ENCODE data around the gene NEK10. TPM values are rescaled to one million over a fixed set of nuclear protein-coding genes. Genes with fewer than 3 reads are reported as not detected.
"Not testable (repeated sequence)": the region's sequence is repeated elsewhere in the genome, so short reads cannot be mapped to it uniquely, and the experiment has no call there.

NEK10 gene
- total RNA-seq, 1 experiment from 2014 or later = 1.7 TPM

GRCh38 chr3:27392950-27393679 is 23.9 kb upstream of the NEK10 start:
- BruUV-seq (replicated peaks) = no TSS peak
- H3K4me2 ChIP-seq (ENCODE audit: low read length) = no peak overlapping the region
- peaks cover 43% of the 10 kb centered on the region for H3K36me3 ChIP-seq (ENCODE audit: low read depth, low read length)
- no peaks in the 10 kb centered on the region for H3F3A ChIP-seq (ENCODE audit: low read length, unreplicated experiment)
- H2AFZ ChIP-seq (ENCODE audit: low read length) = no peak overlapping the region
- no peaks in the 10 kb centered on the region; the same call in 1 of the 2 replicates for H3K4me1 ChIP-seq (ENCODE audit: insufficient read depth, low read length)
- no peak overlapping the region for H3K27ac ChIP-seq (ENCODE audit: low read length)
- H4K20me1 ChIP-seq (ENCODE audit: low read length) = no peaks in the 10 kb centered on the region
- intact Hi-C loops (cut with micrococcal nuclease) = no loop called here
- no peaks in the 10 kb centered on the region for H3K27me3 ChIP-seq (ENCODE audit: low read length)
- H3K9ac ChIP-seq (ENCODE audit: low read length) = no peak overlapping the region
- DNase-seq = no peak
- TF ChIP-seq EZH2phosphoT487 (IDR thresholded peaks at IDR 0.05; ENCODE audit: borderline replicate concordance, low read length) (no peak), EZH2 (IDR thresholded peaks at IDR 0.05; ENCODE audit: low read length, unreplicated experiment) (no peak), CTCF (conservative IDR thresholded peaks at IDR 0.05; ENCODE audit: low read depth, low read length) (no peak)
- no peak for ATAC-seq
- POLR2A ChIA-PET (ENCODE audit: unreplicated experiment) = interaction anchor here (0.6 kb wide), 1 partner anchor 74 kb away, joined by 5 read pairs; no protein-coding TSS in a partner anchor
- no peaks in the 10 kb centered on the region for H3K79me2 ChIP-seq (ENCODE audit: low read length)
- no peaks in the 10 kb centered on the region for H3K9me2 ChIP-seq (replicated peaks; ENCODE audit: low read length)
- CTCF ChIA-PET = no interaction called here
- H3K4me3 ChIP-seq (ENCODE audit: low read length) = no peak overlapping the region
- H3K9me3 ChIP-seq (ENCODE audit: low read length) = no peaks in the 10 kb centered on the region

- H3K9ac ChIP-seq (ENCODE audit: low read length); H4K20me1 ChIP-seq (ENCODE audit: low read length); H3K9me2 ChIP-seq (replicated peaks; ENCODE audit: low read length); H3K4me3 ChIP-seq (ENCODE audit: low read length); H3K27me3 ChIP-seq (ENCODE audit: low read length); H3K79me2 ChIP-seq (ENCODE audit: low read length); H3K9me3 ChIP-seq (ENCODE audit: low read length); CTCF ChIA-PET; H3K4me2 ChIP-seq (ENCODE audit: low read length); BruUV-seq (replicated peaks); DNase-seq; H3F3A ChIP-seq (ENCODE audit: low read length, unreplicated experiment); H3K27ac ChIP-seq (ENCODE audit: low read length); H2AFZ ChIP-seq (ENCODE audit: low read length); H3K4me1 ChIP-seq (ENCODE audit: insufficient read depth, low read length); intact Hi-C loops (cut with micrococcal nuclease); ATAC-seq: not testable (repeated sequence)
- POLR2A ChIA-PET (ENCODE audit: unreplicated experiment) = interaction anchor here (0.6 kb wide), 1 partner anchor 75 kb away, joined by 5 read pairs; no protein-coding TSS in a partner anchor
- H3K36me3 ChIP-seq (ENCODE audit: low read depth, low read length) = peaks cover 39% of the 10 kb centered on the region
Observed at GRCh38 chr3:27392414-27392813, 23.2 kb upstream of the NEK10 start.

- ATAC-seq (peak; percentile 75), DNase-seq (no peak)
- Histone ChIP-seq H3K27me3 (ENCODE audit: low read length) (no peaks in the 10 kb centered on the region), H3K9ac (ENCODE audit: low read length) (no peak overlapping the region), H3F3A (ENCODE audit: low read length, unreplicated experiment) (no peaks in the 10 kb centered on the region), H3K36me3 (ENCODE audit: low read depth, low read length) (peaks cover 42% of the 10 kb centered on the region), H3K79me2 (ENCODE audit: low read length) (no peaks in the 10 kb centered on the region), H4K20me1 (ENCODE audit: low read length) (no peaks in the 10 kb centered on the region), H3K9me3 (ENCODE audit: low read length) (no peaks in the 10 kb centered on the region), H3K4me3 (ENCODE audit: low read length) (no peak overlapping the region), H3K4me1 (ENCODE audit: insufficient read depth, low read length) (no peaks in the 10 kb centered on the region; the same call in 1 of the 2 replicates), H3K9me2 (replicated peaks; ENCODE audit: low read length) (no peaks in the 10 kb centered on the region), H3K4me2 (ENCODE audit: low read length) (no peak overlapping the region), H2AFZ (ENCODE audit: low read length) (no peak overlapping the region), H3K27ac (ENCODE audit: low read length) (no peak overlapping the region)
- POLR2A ChIA-PET (ENCODE audit: unreplicated experiment) = no interaction called here
- CTCF ChIA-PET = no interaction called here
- no peak for TF ChIP-seq EZH2phosphoT487 (IDR thresholded peaks at IDR 0.05; ENCODE audit: borderline replicate concordance, low read length)
- no TSS peak for BruUV-seq (replicated peaks)
- intact Hi-C loops (cut with micrococcal nuclease) = no loop called here
Observed at GRCh38 chr3:27391796-27392195, 22.6 kb upstream of the NEK10 start.

Measured in PC-3 (cell line).